Sigmoid colon (tissue), 7 donors: Measurements from ENCODE around the gene SUMF1. TPM values are rescaled to one million over a fixed set of nuclear protein-coding genes. Genes with fewer than 3 reads are reported as not detected.

Source experiments
- DNase-seq: peaks from one replicate; pipeline ENCODE4 v3.0.0-alpha.2; 2019
- H3K27ac ChIP-seq, 4 donors: fragments of 200-600 bp; sonication (generic); one replicate each; pipeline ENCODE4 v1.5.1; 2016 to 2019; ENCODE audit warnings: mild to moderate bottlenecking in 1 of 4
- H3K27me3 ChIP-seq, 3 donors: fragments of 200-600 bp; sonication (generic); one replicate each; pipeline ENCODE4 v1.5.1; 2019; ENCODE audit warnings: mild to moderate bottlenecking in 1 of 3
- H3K36me3 ChIP-seq, 4 donors: fragments of 200-600 bp; sonication (generic); one replicate each; pipeline ENCODE4 v1.5.1; 2016 to 2019
- H3K4me1 ChIP-seq, 4 donors: fragments of 200-600 bp; sonication (generic); one replicate each; pipeline ENCODE4 v1.5.1; 2017 to 2019
- H3K4me3 ChIP-seq, 4 donors: fragments of 200-600 bp; sonication (generic); one replicate each; pipeline ENCODE4 v1.5.1; 2017 to 2019; ENCODE audit warnings: mild to moderate bottlenecking in 2 of 4, moderate library complexity in 1 of 4
- H3K9me3 ChIP-seq, 4 donors: fragments of 200-600 bp in 3 of 4; sonication (generic) in 3 of 4; one replicate each; pipeline versions ENCODE4 v1.5.1 to v1.6.1; 2013 to 2019
- EP300 ChIP-seq, 4 donors: sonication (generic); formaldehyde crosslinking; IDR thresholded peaks; one replicate each; pipeline ENCODE4 v1.6.1; 2017; ENCODE audit warnings: antibody characterized with exemption in 4 of 4
- POLR2A ChIP-seq, 2 donors: fragments of 450-650 bp; IDR thresholded peaks; one replicate each; pipeline ENCODE4 v1.6.1; 2016; ENCODE audit warnings: antibody characterized with exemption in 2 of 2, mild to moderate bottlenecking in 2 of 2, moderate library complexity in 2 of 2
- POLR2AphosphoS5 ChIP-seq, 4 donors: sonication (generic); formaldehyde crosslinking; IDR thresholded peaks; one replicate each; pipeline ENCODE4 v1.6.1; 2017; ENCODE audit warnings: antibody characterized with exemption in 4 of 4
- WGBS, 2 donors: extraction: QIAGEN DNeasy Blood & Tissue Kit; methylation state at CpG; one replicate each; pipeline ENCODE4 v1.1.7; 2013; 5-methylcytosine and 5-hydroxymethylcytosine counted together
- intact Hi-C: fragments of 100-400 bp; cut with DNase I; formaldehyde crosslinking; loops from one replicate; pipeline ENCODE4 v1.15.1; 2023
- polyA plus RNA-seq, 3 donors: library from polyadenylated mRNA; stranded (reverse); fragments of 200-250 nt; gene quantifications; one replicate each; pipeline ENCODE4 v1.2.3, GENCODE V29; 2013
- total RNA-seq, 4 donors: library from RNA; depleted of rRNA; stranded (reverse); fragments of >200 nt; gene quantifications; one replicate each; pipeline ENCODE4 v1.1.0, GENCODE V29; 2016
- TF ChIP-seq, protein P1 (sequence below), 4 experiments: fragments of 450-650 bp in 3 of 4; fragments of 200-600 bp in 1 of 4; IDR thresholded peaks; one replicate each; pipeline ENCODE4 v1.5.1; 2016 to 2019; ENCODE audit warnings: antibody characterized with exemption in 4 of 4, mild to moderate bottlenecking in 3 of 4, moderate library complexity in 2 of 4
- donor health status: healthy with polysubstance abuse.
- donor health status: Bipolar disorder and iron deficiency.
- donor health status: healthy.

SUMF1 gene
- total and polyA plus RNA-seq, 7 donors: 8.4 to 57.4 (median 23.3) TPM

DNA sequence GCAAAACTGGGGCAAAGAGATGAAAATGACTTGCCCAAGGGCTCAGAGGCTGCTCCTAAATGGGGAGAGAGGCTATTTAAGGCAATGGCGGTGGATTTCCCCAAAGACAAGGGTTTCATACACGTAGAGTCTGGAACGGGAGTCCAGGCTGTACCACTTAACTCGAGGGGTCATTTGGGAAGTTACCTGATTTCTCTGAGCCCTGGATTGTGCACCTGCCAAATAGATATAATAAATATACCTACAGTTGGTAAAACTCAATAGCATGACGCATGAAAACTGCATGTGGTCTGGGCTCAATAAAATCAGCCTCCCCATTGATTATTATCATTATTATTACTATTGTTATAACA is 24.8 kb upstream of the SUMF1 start:
- no peaks in the 10 kb centered on the region for H3K36me3 ChIP-seq
- intact Hi-C loops: loop anchor here (2.0 to 10.0 kb wide), 5 partner anchors 25 to 695 kb away; partner anchors contain the start of genes EDEM1 and SUMF1
- no peaks in the 10 kb centered on the region for H3K27me3 ChIP-seq
- peaks cover 0 to 39% (median 30%) of the 10 kb centered on the region in 4 donors for H3K4me1 ChIP-seq
- H3K9me3 ChIP-seq: no peaks in the 10 kb centered on the region
- H3K4me3 ChIP-seq: peak overlapping the region in 3 of 4 donors; percentile 81 to 85 (median 82)
- WGBS, 2 donors: 18 to 33% methylated on average over 5 of the region's 5 CpGs
- TF ChIP-seq, protein P1, sequence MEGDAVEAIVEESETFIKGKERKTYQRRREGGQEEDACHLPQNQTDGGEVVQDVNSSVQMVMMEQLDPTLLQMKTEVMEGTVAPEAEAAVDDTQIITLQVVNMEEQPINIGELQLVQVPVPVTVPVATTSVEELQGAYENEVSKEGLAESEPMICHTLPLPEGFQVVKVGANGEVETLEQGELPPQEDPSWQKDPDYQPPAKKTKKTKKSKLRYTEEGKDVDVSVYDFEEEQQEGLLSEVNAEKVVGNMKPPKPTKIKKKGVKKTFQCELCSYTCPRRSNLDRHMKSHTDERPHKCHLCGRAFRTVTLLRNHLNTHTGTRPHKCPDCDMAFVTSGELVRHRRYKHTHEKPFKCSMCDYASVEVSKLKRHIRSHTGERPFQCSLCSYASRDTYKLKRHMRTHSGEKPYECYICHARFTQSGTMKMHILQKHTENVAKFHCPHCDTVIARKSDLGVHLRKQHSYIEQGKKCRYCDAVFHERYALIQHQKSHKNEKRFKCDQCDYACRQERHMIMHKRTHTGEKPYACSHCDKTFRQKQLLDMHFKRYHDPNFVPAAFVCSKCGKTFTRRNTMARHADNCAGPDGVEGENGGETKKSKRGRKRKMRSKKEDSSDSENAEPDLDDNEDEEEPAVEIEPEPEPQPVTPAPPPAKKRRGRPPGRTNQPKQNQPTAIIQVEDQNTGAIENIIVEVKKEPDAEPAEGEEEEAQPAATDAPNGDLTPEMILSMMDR (IDR thresholded peaks at IDR 0.05): no peak
- no peak for TF ChIP-seq POLR2A (IDR thresholded peaks at IDR 0.05)
- TF ChIP-seq EP300 (IDR thresholded peaks at IDR 0.05): no peak
- TF ChIP-seq POLR2AphosphoS5 (IDR thresholded peaks at IDR 0.05): no peak
- peak overlapping the region in 3 of 4 donors; percentile 93 to 96 (median 96) for H3K27ac ChIP-seq
- DNase-seq: no peak

DNA sequence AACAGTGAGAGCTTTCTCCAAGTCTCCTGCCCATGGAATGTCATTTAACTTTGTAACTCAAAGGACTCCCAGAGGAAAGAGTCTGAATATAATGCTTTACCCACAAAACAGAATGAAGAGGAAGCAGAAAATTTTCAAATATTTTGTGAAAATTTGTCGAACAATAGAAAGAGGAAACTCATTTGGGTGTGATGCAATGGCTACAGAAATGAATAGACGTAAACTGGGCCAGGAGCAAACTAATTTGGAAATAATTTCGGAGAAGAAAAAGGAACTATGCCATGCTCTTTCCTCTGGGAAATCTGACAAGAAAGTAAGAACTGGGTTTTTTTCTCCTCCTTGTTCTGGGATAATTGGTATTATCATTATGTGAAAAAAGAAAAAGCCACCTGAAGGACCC is 11.2 kb upstream of the SUMF1 start:
- Histone ChIP-seq H3K27me3 (no peaks in the 10 kb centered on the region), H3K36me3 (no peaks in the 10 kb centered on the region), H3K27ac (no peak overlapping the region), H3K9me3 (no peaks in the 10 kb centered on the region), H3K4me1 (no peaks in the 10 kb centered on the region), H3K4me3 (no peak overlapping the region)
- TF ChIP-seq POLR2AphosphoS5 (IDR thresholded peaks at IDR 0.05) (no peak), POLR2A (IDR thresholded peaks at IDR 0.05) (no peak), EP300 (IDR thresholded peaks at IDR 0.05) (no peak)
- TF ChIP-seq, protein P1 (IDR thresholded peaks at IDR 0.05): no peak
- no peak for DNase-seq
- WGBS, 2 donors: 61 to 79% methylated on average over 3 of the region's 3 CpGs
- intact Hi-C loops: no loop called here

DNA sequence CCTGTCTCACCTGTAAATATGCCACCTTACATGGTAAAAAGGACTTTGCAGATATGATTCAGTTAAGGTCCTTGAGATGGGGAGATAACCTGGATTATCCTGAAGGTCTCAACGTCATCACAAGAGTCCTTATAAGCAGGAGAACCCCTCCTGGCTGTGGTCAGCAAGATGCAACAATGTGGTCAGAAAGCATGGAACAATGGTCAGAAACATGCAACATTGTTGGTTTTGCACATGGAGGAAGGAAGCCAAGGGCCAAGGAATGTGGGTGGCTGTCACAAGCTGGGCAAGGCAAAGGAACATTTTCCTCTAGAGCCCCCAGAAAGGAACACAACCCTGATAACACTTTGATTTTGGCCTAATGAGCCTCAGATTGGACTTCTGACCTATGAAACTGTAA is 9.4 kb upstream of the SUMF1 start:
- WGBS, 2 donors: 33 to 64% methylated on average over 1 of the region's 1 CpG
- Histone ChIP-seq H3K4me3 (no peak overlapping the region), H3K9me3 (no peaks in the 10 kb centered on the region), H3K36me3 (no peaks in the 10 kb centered on the region), H3K27ac (no peak overlapping the region), H3K4me1 (no peaks in the 10 kb centered on the region), H3K27me3 (no peaks in the 10 kb centered on the region)
- TF ChIP-seq, protein P1 (IDR thresholded peaks at IDR 0.05): no peak
- TF ChIP-seq POLR2A (IDR thresholded peaks at IDR 0.05) (no peak), POLR2AphosphoS5 (IDR thresholded peaks at IDR 0.05) (no peak), EP300 (IDR thresholded peaks at IDR 0.05) (no peak)
- intact Hi-C loops: no loop called here
- no peak for DNase-seq

DNA sequence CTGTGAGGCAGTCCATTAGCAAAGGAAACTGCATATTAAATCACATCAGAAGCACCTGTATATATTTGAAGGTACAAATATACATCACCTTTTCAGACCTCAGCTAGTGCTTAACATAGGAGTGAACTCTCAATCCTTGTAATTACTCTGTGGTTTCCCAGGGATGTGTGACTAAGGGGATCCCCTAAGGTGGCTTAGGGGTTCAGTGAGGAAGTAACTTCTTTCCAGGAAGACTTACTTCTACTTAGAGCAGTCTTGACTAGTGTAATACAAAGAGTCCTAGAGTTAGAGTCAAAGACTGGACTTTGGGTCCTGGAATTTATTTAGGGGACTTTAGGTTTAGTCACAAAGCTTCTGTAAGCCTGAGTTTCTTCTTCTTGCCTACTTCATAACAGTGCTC is 8.7 kb upstream of the SUMF1 start:
- Histone ChIP-seq H3K36me3 (no peaks in the 10 kb centered on the region), H3K9me3 (no peaks in the 10 kb centered on the region), H3K4me1 (no peaks in the 10 kb centered on the region), H3K27ac (no peak overlapping the region), H3K27me3 (no peaks in the 10 kb centered on the region), H3K4me3 (no peak overlapping the region)
- intact Hi-C loops: no loop called here
- TF ChIP-seq EP300 (IDR thresholded peaks at IDR 0.05): no peak
- no peak for TF ChIP-seq POLR2A (IDR thresholded peaks at IDR 0.05)
- no peak for TF ChIP-seq POLR2AphosphoS5 (IDR thresholded peaks at IDR 0.05)
- TF ChIP-seq, protein P1 (IDR thresholded peaks at IDR 0.05): no peak
- DNase-seq: no peak
